SK-N-SH (cell line): ENCODE measurements around the gene UNC45A.

Experiments
- EZH2phosphoT487 ChIP-seq: fragments of 200-600 bp; sonication (generic); IDR thresholded peaks from 2 replicates; pipeline ENCODE4 v1.6.1; 2017; ENCODE audit warnings: low read depth, mixed run types, mild to moderate bottlenecking, antibody characterized with exemption, moderate library complexity, borderline replicate concordance
- JUND ChIP-seq: IDR thresholded peaks from 2 replicates; pipeline ENCODE4 v1.4.0; 2012
- TF ChIP-seq, protein P1 (sequence below): IDR thresholded peaks from 2 replicates; pipeline ENCODE4; 2012
- TF ChIP-seq, protein P2 (sequence below): fragments of 200-600 bp; sonication (generic); IDR thresholded peaks from 2 replicates; pipeline ENCODE4 v1.6.1; 2017; ENCODE audit warnings: antibody characterized with exemption, mild to moderate bottlenecking, moderate library complexity
- TF ChIP-seq, protein P3 (sequence below): IDR thresholded peaks from 2 replicates; pipeline ENCODE4 v1.4.0; 2012; ENCODE audit warnings: low read depth

DNA sequence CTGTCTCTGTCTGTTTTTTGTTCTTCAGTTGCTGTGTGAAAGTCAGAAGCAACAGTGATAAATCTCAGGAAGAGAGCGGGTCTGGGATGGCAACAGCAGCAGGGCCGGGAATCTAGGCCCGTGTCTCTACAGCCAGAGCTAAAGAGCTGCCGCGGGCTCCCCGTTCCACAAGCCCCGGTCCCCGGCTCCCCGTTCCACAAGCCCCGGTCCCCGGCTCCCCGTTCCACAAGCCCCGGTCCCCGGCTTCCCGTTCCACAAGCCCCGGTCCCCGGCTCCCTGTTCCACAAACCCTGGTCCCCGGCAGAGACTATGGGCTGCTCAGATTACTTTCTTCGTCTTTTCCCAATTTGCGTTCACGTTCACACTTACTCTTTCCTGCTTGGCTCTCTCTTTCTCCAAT, 39.1 kb downstream of the UNC45A start:
- TF ChIP-seq JUND (no peak), EZH2phosphoT487 (no peak)
- TF ChIP-seq, protein P1, sequence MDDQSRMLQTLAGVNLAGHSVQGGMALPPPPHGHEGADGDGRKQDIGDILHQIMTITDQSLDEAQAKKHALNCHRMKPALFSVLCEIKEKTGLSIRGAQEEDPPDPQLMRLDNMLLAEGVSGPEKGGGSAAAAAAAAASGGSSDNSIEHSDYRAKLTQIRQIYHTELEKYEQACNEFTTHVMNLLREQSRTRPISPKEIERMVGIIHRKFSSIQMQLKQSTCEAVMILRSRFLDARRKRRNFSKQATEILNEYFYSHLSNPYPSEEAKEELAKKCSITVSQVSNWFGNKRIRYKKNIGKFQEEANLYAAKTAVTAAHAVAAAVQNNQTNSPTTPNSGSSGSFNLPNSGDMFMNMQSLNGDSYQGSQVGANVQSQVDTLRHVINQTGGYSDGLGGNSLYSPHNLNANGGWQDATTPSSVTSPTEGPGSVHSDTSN: no peak
- TF ChIP-seq, protein P2, sequence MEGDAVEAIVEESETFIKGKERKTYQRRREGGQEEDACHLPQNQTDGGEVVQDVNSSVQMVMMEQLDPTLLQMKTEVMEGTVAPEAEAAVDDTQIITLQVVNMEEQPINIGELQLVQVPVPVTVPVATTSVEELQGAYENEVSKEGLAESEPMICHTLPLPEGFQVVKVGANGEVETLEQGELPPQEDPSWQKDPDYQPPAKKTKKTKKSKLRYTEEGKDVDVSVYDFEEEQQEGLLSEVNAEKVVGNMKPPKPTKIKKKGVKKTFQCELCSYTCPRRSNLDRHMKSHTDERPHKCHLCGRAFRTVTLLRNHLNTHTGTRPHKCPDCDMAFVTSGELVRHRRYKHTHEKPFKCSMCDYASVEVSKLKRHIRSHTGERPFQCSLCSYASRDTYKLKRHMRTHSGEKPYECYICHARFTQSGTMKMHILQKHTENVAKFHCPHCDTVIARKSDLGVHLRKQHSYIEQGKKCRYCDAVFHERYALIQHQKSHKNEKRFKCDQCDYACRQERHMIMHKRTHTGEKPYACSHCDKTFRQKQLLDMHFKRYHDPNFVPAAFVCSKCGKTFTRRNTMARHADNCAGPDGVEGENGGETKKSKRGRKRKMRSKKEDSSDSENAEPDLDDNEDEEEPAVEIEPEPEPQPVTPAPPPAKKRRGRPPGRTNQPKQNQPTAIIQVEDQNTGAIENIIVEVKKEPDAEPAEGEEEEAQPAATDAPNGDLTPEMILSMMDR: no peak
- TF ChIP-seq, protein P3, sequence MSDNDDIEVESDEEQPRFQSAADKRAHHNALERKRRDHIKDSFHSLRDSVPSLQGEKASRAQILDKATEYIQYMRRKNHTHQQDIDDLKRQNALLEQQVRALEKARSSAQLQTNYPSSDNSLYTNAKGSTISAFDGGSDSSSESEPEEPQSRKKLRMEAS: no peak
